GM12801 (cell line): Measurements from ENCODE around the gene COPS2.

Source experiments
- TF ChIP-seq, protein P1 (sequence below): IDR thresholded peaks from one replicate; pipeline ENCODE4 v1.5.1; 2011; ENCODE audit warnings: control low read depth; ENCODE audit not compliant: insufficient read length; ENCODE audit errors: extremely low read depth

The COPS2 gene

DNA sequence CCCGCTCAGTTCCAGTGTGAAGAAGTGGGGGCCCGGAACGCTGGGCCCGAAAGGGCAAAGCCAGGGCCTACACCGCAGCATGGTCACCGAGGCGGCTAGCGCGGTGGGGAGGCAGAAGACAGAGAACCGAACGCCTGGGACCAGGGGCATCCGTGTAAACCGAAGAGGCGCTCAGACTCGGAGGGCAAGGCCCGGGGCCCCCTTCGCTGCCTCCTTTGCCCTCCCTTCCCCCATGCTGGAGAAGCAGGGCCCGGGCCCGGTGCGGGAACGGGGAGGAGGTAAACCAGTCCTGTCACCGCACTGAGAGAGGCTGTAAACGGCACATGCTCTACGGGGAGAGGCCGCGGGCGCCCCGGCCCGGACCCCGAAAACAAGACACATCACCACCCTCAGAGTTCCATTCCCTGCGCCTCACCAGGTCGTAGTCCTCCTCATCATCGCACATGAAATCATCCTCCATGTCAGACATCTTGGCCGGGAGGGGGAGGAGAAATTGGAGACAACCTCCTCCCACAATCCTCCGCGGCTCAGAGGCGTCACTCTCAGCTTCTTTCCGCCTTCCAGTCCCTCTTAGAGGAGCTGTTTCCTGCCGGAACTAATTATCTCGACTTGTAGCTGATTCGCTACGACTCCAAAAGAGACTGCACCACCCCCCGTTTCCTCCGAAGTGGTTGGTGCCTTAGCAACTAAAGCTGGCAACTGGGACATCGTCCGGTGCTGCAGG is at the start of gene COPS2:
Gene COPS2 (minus strand): TSS at position 490 of the 724 bp plus-strand sequence. CDS start 21 bp downstream, at position 469.
- TF ChIP-seq, protein P1, sequence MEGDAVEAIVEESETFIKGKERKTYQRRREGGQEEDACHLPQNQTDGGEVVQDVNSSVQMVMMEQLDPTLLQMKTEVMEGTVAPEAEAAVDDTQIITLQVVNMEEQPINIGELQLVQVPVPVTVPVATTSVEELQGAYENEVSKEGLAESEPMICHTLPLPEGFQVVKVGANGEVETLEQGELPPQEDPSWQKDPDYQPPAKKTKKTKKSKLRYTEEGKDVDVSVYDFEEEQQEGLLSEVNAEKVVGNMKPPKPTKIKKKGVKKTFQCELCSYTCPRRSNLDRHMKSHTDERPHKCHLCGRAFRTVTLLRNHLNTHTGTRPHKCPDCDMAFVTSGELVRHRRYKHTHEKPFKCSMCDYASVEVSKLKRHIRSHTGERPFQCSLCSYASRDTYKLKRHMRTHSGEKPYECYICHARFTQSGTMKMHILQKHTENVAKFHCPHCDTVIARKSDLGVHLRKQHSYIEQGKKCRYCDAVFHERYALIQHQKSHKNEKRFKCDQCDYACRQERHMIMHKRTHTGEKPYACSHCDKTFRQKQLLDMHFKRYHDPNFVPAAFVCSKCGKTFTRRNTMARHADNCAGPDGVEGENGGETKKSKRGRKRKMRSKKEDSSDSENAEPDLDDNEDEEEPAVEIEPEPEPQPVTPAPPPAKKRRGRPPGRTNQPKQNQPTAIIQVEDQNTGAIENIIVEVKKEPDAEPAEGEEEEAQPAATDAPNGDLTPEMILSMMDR = no peak

DNA sequence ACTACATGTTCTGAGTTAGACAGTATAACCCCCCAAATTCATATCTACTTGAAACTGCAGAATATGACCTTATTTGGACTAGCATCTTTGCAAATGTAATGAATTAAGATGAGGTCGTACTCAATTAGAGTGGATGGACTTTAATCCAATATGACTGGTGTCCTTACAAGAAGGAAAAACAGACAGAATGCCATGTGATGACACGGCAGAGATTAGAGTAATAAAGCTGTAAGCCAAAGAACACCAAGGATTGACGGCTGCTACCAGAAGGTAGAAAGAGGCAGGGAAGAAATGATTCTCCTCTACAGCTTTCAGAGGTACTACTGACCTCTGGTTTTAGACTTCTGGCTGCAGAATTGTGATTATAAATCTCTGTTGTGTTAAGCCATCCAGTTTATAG is 44.9 kb upstream of the COPS2 start:
- TF ChIP-seq, protein P1 = no peak

DNA sequence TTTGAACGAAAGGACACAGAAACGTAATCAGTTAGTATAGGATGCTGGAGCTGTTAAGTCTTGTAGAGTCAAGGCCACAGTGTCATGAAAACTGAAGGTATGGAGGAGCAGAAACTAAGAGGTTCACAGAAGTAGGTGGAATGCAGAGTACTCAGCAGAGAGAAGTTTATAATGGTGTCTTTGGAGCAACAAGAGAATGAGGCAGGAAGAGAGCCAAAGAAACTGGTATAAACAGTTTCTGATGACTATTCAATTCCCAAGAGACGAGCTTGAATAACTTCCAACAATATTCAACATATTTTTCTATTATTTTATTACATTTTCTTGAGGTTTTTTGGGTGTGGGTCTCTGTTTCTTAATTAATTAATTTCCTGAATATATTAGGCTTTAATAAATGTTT is 44.3 kb upstream of the COPS2 start:
- TF ChIP-seq, protein P1 = no peak

DNA sequence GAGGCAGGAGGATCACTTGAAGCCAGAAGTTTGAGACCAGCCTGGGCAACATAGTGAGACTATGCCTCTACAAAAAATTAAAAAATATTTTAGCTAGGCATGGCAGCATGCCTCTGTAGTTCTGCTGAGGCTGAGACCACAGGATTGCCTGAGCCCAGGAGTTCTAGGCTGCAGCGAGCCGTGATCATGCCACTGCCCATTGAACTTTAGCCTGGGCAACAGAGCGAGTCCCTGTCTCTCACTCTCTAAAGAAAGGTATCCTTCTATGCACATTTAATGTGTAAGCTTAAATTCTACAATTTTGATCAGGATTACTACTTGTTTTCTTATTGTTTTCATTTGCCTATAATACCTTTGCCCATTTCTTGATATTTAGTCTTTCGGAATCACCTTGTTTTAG is 41.5 kb upstream of the COPS2 start:
- TF ChIP-seq, protein P1 = no peak

DNA sequence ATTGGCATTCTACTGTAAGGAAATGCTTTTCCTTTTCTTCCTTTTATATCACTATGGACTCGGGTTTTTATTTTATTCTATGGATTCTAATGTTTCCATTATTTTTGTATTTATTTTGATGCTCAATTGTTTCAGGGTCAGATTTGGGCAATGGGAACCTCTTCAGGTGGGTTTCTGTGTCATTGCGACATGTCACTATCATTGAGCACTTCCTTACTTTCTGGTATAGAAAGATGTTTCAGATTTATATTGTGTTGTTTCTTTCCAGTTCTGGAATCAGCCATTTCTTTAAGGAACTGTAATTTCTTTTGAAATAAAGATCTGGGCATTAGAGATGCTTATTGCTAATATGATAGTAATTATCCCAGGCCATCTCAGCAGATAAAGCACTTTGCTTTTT is 36.5 kb upstream of the COPS2 start:
- TF ChIP-seq, protein P1 = no peak

DNA sequence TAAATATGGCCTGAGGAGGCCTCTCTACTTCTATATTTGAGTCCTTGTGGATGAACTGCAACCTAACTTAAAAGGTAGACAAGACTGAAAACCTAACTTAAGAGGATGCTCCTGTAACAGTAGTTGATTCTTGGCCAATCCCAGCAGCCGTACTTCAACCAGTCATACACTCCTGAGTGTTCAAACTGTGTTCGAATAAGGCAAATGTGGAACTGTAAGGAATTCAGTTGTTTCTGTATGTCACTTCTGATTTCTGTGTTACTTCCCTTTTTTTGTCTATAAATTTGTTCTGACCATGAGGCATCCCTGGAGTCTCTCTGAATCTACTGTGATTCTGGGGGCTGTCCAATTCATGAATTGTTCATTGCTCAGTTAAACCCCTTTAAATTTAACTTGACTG is 35.2 kb upstream of the COPS2 start:
- TF ChIP-seq, protein P1 = no peak

DNA sequence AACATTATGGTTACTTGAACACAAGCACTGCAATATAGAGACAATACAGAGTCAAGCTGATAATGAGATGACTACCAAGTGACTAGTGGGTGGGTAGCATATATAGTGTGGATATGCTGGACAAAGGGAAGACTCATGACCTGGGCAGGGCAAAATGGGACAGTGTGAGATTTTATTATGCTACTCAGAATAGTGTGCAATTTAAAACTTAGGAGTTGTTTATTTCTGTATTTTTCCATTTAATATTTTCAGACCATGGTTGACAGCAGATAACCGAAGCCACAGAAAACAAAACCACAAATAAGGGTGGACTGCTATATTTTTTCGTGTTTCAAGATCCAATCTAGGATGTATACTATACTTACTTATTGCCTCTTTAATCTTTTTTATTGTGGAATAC is 34.2 kb upstream of the COPS2 start:
- TF ChIP-seq, protein P1 = no peak

DNA sequence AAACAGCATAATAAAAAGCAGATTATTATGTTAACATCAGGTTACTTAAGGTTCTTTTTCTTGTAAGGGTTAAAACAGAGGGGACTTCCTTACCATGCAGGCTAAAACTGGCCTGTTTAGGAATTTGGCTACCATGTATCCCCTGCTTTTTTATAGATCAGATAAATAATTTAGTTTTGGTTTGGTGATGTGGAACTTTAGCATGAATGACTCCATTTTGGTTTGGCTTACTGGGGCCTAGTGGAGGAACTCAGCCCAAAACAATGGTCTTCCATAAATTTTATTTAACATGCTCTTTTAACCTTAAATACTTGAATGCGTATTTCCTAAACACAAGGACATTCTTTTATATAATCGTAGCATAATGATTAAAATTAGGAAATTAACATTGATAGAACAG is 33.5 kb upstream of the COPS2 start:
- TF ChIP-seq, protein P1 = no peak
